ENCODE measurements around the gene LGALS14.

Gene LGALS14

DNA sequence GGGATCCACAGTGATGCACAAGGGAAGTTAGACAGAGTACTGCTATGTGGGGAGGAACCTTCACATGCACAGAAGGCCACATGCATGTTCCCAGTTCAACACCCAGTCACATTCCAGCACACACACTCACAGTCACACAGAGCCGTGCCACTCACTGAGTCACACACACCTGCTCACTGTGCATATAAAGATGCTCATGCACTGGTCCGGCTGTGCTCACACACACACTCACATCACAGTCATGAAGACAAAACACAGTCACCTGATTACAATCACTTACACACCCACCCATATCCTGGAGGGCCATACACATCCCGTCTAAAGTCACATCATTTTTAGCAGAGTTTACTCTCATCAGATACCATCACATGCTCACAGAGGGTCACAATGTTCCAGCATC is 33.1 kb downstream of the LGALS14 start:
- ATAC-seq = no peak
- TF ChIP-seq TOX (CRISPR knock-in tag; IDR thresholded peaks at IDR 0.05; ENCODE audit: borderline replicate concordance) (no peak), POU6F1 (CRISPR knock-in tag; IDR thresholded peaks at IDR 0.05; ENCODE audit: borderline replicate concordance, low read depth) (no peak), SNAI2 (CRISPR knock-in tag; IDR thresholded peaks at IDR 0.05) (no peak), ZFP30 (CRISPR knock-in tag; IDR thresholded peaks at IDR 0.05) (no peak), BACH2 (CRISPR knock-in tag; IDR thresholded peaks at IDR 0.05; ENCODE audit: borderline replicate concordance) (no peak), CREB5 (CRISPR knock-in tag; IDR thresholded peaks at IDR 0.05; ENCODE audit: low read depth) (no peak), OSR1 (CRISPR knock-in tag; IDR thresholded peaks at IDR 0.05) (no peak), ISL1 (CRISPR knock-in tag; IDR thresholded peaks at IDR 0.05) (no peak), RARB (CRISPR knock-in tag; IDR thresholded peaks at IDR 0.05) (no peak), ZNF565 (CRISPR knock-in tag; conservative IDR thresholded peaks at IDR 0.05; ENCODE audit: low read depth) (no peak), ESRRG (CRISPR knock-in tag; IDR thresholded peaks at IDR 0.05) (no peak), TCF4 (CRISPR knock-in tag; IDR thresholded peaks at IDR 0.05; ENCODE audit: borderline replicate concordance) (no peak), CSDC2 (CRISPR knock-in tag; IDR thresholded peaks at IDR 0.05) (no peak), PPARA (CRISPR knock-in tag; IDR thresholded peaks at IDR 0.05; ENCODE audit: borderline replicate concordance) (no peak)
- TF ChIP-seq, protein P1, sequence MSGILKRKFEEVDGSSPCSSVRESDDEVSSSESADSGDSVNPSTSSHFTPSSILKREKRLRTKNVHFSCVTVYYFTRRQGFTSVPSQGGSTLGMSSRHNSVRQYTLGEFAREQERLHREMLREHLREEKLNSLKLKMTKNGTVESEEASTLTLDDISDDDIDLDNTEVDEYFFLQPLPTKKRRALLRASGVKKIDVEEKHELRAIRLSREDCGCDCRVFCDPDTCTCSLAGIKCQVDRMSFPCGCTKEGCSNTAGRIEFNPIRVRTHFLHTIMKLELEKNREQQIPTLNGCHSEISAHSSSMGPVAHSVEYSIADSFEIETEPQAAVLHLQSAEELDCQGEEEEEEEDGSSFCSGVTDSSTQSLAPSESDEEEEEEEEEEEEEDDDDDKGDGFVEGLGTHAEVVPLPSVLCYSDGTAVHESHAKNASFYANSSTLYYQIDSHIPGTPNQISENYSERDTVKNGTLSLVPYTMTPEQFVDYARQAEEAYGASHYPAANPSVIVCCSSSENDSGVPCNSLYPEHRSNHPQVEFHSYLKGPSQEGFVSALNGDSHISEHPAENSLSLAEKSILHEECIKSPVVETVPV (CRISPR knock-in tag; IDR thresholded peaks at IDR 0.05) = no peak
- TF ChIP-seq, protein P2, sequence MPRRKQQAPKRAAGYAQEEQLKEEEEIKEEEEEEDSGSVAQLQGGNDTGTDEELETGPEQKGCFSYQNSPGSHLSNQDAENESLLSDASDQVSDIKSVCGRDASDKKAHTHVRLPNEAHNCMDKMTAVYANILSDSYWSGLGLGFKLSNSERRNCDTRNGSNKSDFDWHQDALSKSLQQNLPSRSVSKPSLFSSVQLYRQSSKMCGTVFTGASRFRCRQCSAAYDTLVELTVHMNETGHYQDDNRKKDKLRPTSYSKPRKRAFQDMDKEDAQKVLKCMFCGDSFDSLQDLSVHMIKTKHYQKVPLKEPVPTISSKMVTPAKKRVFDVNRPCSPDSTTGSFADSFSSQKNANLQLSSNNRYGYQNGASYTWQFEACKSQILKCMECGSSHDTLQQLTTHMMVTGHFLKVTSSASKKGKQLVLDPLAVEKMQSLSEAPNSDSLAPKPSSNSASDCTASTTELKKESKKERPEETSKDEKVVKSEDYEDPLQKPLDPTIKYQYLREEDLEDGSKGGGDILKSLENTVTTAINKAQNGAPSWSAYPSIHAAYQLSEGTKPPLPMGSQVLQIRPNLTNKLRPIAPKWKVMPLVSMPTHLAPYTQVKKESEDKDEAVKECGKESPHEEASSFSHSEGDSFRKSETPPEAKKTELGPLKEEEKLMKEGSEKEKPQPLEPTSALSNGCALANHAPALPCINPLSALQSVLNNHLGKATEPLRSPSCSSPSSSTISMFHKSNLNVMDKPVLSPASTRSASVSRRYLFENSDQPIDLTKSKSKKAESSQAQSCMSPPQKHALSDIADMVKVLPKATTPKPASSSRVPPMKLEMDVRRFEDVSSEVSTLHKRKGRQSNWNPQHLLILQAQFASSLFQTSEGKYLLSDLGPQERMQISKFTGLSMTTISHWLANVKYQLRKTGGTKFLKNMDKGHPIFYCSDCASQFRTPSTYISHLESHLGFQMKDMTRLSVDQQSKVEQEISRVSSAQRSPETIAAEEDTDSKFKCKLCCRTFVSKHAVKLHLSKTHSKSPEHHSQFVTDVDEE (CRISPR knock-in tag; IDR thresholded peaks at IDR 0.05) = no peak

DNA sequence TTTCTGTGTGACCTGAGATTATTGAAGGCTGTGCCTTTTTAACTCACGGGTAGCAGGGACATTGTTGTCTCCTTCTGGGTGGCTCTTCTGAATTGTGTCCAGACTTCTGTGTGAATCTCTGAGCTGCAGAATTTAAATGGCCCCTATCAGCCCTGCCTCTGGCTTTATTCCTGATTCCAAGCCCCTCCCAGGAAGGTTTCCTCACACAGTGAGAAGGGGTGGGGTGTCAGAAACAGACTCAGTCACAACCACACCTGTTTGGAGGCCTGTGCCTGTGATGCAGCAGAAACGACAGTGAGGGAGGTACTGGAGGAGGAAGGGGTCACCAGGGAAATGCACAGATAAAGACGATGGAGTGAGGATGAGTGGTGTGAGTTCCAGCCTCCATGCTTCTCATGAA is 33.6 kb downstream of the LGALS14 start, which contains the start of gene CLC:
Gene CLC (minus strand): TSS at position 139 of the 400 bp plus-strand sequence. CDS start 77 bp downstream, at position 62.
- no peak for ATAC-seq
- no peak for TF ChIP-seq BACH2 (CRISPR knock-in tag; IDR thresholded peaks at IDR 0.05; ENCODE audit: borderline replicate concordance)

- ATAC-seq = no peak
- no peak for TF ChIP-seq PPARA (CRISPR knock-in tag; IDR thresholded peaks at IDR 0.05; ENCODE audit: borderline replicate concordance)
- TF ChIP-seq, protein P2 (CRISPR knock-in tag; IDR thresholded peaks at IDR 0.05) = no peak
- TF ChIP-seq CSDC2 (CRISPR knock-in tag; IDR thresholded peaks at IDR 0.05) = no peak
- TF ChIP-seq ZFP3 (CRISPR knock-in tag; IDR thresholded peaks at IDR 0.05) = no peak
- no peak for TF ChIP-seq POU6F1 (CRISPR knock-in tag; IDR thresholded peaks at IDR 0.05; ENCODE audit: borderline replicate concordance, low read depth)
- no peak for TF ChIP-seq ZNF70 (CRISPR knock-in tag; IDR thresholded peaks at IDR 0.05)
- TF ChIP-seq ESRRG (CRISPR knock-in tag; IDR thresholded peaks at IDR 0.05) = no peak
- TF ChIP-seq ZNF8 (CRISPR knock-in tag; IDR thresholded peaks at IDR 0.05) = no peak
- TF ChIP-seq ISL1 (CRISPR knock-in tag; IDR thresholded peaks at IDR 0.05) = no peak
- no peak for TF ChIP-seq BACH2 (CRISPR knock-in tag; IDR thresholded peaks at IDR 0.05; ENCODE audit: borderline replicate concordance)
- no peak for TF ChIP-seq GLIS3 (CRISPR knock-in tag; IDR thresholded peaks at IDR 0.05)
- TF ChIP-seq, protein P3, sequence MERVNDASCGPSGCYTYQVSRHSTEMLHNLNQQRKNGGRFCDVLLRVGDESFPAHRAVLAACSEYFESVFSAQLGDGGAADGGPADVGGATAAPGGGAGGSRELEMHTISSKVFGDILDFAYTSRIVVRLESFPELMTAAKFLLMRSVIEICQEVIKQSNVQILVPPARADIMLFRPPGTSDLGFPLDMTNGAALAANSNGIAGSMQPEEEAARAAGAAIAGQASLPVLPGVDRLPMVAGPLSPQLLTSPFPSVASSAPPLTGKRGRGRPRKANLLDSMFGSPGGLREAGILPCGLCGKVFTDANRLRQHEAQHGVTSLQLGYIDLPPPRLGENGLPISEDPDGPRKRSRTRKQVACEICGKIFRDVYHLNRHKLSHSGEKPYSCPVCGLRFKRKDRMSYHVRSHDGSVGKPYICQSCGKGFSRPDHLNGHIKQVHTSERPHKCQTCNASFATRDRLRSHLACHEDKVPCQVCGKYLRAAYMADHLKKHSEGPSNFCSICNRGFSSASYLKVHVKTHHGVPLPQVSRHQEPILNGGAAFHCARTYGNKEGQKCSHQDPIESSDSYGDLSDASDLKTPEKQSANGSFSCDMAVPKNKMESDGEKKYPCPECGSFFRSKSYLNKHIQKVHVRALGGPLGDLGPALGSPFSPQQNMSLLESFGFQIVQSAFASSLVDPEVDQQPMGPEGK (CRISPR knock-in tag; IDR thresholded peaks at IDR 0.05; ENCODE audit: borderline replicate concordance) = no peak
- TF ChIP-seq ZNF565 (CRISPR knock-in tag; conservative IDR thresholded peaks at IDR 0.05; ENCODE audit: low read depth) = no peak
- no peak for TF ChIP-seq ARNTL (CRISPR knock-in tag; IDR thresholded peaks at IDR 0.05; ENCODE audit: borderline replicate concordance, low read depth)
- no peak for TF ChIP-seq TCF4 (CRISPR knock-in tag; IDR thresholded peaks at IDR 0.05; ENCODE audit: borderline replicate concordance)
- no peak for TF ChIP-seq CREB5 (CRISPR knock-in tag; IDR thresholded peaks at IDR 0.05; ENCODE audit: low read depth)
- no peak for TF ChIP-seq SNAI2 (CRISPR knock-in tag; IDR thresholded peaks at IDR 0.05)
Observed at GRCh38 chr19:39738814-39739213, 34.5 kb downstream of the LGALS14 start.
